Left colon (tissue), 2 donors: Measurements from ENCODE around the gene TRIM14. TPM values are rescaled to one million over a fixed set of nuclear protein-coding genes. Genes with fewer than 3 reads are reported as not detected.
A peak's percentile ranks its signal among the peaks of the same experiment; 100 is the strongest.

Experiments used
- ATAC-seq: fragments of 200-7000 bp; cut with Tn5 transposase; one replicate; pipeline ENCODE4 v1.9.1; 2020; ENCODE audit warnings: mild to moderate bottlenecking, moderate library complexity
- DNase-seq, 2 donors: peaks; one replicate each; pipeline ENCODE4 v3.0.0-alpha.2; 2020
- intact Hi-C, 2 donors: fragments of 100-400 bp; cut with DNase I in 1 of 2; cut with micrococcal nuclease in 1 of 2; formaldehyde crosslinking; loops; one replicate each; pipeline versions ENCODE4 v1.11.2 to v1.14.0; 2022; cut with DNase I, micrococcal nuclease
- total RNA-seq, 2 donors: library from RNA; stranded (reverse); fragmentation: NEBNext Ultra II Directional; extraction: Animal tissue kit (Norgen Biotek cat#: 25700); gene quantifications; one replicate each; pipeline ENCODE4 v1.2.1, GENCODE V29; 2021
- donor health status: DM: no; HTN: no; CAD: no.
- donor health status: DM: yes; HTN: yes; CAD: no.

Gene TRIM14
- total RNA-seq, 2 donors from 2014 or later, result 46.3 to 55.6 TPM

DNA sequence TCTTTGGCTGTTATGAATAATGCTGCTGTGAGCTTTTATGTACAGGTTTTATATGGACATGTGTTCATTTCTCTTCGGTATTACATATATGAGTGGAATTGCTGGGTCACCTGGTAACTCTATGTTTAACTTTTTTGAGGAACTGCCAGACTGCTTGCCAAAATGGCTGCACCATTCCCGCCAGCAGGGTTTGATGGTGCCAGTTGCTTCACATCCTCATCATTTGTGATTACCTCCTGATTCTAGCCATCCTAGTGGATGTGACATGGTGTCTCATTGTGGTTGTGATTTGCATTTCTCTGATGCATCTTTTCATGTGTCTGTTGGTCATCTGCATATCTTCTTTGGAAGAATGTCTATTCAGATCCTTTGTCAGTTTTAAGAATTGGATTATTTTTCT is 51.8 kb downstream of the TRIM14 start:
- ATAC-seq (peak; percentile 8), DNase-seq (no peak)
- intact Hi-C loops, result no loop called here

DNA sequence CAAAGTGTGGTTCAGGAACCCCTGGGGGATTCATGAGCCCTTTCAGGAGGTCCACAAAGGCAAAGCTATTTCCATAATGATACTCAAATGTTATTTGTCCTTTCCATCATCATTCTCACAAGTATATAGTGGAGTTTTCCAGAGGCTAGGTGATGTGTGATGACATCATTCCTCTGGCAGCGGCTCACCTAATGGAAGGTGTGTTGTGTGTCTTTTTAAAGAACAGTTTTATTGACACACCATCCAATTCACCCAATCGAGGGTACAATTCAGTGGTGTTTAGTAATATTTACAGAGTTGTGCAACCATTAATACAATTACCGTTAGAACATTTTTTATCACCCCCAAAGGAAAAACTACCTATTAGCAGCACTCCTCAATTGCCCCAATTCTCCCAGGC is 52.8 kb downstream of the TRIM14 start:
- no peak for ATAC-seq
- intact Hi-C loops, result no loop called here
- DNase-seq, result no peak

DNA sequence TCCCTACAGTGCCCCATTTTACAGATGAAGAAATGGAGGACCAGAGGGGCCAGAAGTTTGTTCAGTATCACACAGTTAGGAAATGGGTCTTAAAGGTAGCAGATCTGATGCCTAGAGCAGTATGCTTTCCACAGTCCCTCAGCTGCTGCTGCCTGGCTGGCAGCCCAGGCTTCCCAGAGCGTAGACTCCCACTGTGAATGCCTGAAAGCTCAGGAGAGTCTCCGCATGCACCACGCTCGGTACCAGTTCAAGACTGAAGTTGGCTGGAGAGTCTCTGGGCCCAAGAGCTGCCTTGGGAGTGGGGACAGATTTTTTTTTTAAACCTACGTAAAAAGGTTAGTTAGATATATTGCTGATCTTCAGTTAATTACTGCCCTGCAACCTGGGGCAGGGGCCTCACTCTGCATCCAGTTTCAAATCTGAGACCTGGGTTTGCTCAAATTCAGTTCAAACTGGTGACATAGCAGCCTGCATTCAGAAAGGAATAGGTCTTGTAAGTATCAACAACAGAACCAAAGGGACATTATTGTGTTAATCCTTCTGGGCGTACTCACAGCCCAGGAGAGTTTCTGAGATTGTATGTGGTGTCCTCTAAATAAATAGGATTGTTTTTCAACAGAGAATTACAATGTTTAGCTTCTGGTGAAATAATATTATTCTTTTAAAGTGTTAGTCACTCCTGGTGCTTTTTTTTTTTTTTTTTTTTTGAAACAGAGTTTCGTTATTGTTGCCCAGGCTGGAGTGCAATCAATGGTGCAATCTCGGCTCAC is 54.2 kb downstream of the TRIM14 start:
- no peak for ATAC-seq
- DNase-seq, result no peak
- intact Hi-C loops, result no loop called here

DNA sequence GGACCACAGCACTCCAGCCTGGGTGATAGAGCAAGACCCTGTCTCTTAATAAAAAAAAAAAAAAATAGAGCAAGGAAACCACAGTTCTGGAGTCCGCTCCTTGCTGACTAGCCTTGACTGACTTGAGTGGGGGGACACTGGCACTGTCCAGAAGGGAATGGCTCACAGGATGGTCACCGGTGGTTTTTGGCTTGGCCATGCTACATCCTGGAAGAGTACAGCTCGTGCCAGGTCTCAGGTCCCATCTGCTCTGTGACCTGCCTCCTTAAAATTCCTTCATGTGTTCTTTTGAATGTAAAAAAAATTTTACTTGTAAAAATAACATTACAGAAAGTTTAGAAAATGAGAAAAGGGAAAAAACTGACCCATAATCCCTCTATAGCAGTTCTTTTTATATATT is 56.9 kb downstream of the TRIM14 start:
- ATAC-seq (no peak), DNase-seq (no peak)
- intact Hi-C loops, result no loop called here

DNA sequence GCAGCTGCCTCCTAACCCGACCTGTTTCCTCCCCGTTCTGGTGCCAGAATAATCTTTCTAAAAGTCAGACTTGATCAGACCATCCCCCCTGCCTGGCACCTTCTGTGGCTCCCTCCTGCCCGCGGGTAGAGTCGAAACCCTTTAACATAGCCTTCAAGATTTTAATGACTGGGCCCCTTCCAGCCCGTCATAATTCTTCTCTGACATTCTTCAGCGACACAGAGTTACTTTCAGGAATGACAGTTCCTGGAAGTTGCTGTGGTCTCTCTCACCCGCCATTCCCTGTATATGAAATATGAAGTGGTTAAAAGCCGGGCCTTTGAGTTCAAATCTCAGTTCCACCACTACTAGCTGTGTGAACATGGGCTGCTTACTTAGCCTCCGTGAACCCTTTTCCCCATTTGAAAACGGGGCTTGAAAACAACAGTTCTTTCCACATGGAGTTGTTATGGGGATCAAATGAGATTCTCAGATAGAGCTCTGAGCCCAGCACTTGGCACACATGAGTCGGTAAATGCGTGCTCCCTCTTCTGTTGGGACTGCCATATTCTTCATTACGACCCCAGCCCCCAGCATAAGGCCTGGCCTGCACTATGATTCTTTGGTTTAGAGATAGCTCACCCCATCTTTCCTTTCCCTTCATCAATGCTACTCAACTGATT is 61.8 kb downstream of the TRIM14 start:
- DNase-seq (no peak), ATAC-seq (peak; percentile 1)
- intact Hi-C loops, result no loop called here

DNA sequence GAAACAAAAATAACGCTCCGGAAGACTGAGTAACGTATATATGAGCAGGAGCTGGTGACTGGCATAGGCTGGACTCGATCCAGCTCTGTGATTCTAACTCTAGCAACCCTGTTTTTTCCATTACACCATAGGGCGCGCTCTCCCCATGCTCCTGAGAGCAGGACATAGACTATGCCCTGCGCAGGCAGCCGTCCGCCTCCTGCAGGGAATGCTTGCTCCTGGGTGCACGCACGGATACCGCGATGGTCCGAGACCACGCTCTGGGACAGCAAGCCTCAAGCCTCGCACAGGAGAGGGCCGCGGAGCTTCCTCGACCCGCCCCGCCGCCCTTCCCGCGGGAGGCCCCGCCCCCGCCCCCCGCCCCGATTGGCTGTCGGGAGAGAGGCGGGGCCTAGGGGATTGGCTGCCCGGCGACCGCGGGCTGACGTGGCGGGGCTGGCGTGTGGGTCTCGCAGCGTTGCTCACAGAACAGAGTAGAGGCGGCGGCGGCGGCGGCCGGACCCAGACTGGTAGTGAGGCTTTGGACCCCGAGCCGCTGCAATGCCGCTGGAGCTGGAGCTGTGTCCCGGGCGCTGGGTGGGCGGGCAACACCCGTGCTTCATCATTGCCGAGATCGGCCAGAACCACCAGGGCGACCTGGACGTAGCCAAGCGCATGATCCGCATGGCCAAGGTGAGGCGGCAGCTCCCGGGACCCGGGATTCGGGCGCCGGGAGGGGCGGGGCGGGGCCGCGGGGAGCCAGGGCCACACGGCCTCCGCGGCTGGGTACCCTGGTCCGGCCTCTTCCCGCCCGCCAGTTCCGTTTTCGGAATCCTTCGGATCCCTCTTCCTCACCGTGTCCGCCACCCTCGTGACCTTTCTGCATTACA is 62.5 kb downstream of the TRIM14 start, which contains the start of gene NANS:
NANS (plus strand) TSS at position 464 of the 869 bp plus-strand sequence; CDS start at position 541, 77 bp downstream.
- intact Hi-C loops, result no loop called here
- ATAC-seq, result peak; percentile 90
- peak; percentile 96 to 97 for DNase-seq

DNA sequence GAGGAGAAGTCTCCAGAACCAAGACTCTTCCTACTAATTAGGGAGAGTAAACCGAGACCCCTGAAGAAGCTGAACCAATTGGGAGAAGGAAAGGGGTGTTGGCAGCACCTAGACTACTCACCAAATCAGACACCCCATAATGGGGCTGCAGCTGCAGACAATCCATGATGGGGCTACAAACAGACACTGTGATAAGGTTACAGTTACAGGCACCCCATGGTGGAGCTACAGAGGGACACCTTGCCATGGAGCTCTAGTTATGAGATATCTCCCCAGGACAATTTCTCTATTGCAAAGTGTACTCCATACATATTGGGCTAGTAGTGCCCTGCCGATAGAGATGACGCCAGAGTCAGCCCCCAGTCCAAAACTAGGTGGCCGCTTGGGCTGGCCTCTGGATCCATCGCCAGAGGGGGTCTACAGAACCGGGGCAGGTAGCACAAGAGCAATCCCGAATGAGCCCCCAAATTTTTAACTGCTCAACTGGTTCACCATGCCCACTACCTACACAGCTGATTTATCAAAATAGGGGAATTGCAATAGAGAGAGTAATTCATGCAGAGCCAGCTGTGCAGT is 64.6 kb downstream of the TRIM14 start:
- no peak for DNase-seq
- intact Hi-C loops, result no loop called here

DNA sequence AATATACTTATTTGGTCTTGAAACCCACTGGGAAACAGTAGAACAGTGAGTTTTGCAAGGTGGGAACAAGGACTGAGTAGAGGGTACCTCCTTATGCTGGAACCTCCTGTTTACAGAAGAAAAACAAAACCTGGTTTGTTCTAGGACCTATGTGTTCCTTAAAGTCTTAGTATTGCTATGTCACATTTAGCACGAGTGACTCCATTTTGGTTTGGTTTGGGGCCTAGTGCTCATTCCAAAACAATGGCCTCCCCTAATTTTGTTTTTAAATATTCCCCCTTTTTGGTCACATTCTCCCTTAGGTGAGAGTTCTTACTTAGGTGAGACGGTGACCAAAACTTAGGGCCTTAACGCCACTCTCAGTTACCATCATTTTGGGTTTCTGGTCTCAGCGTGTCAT is 68.7 kb downstream of the TRIM14 start:
- no peak for ATAC-seq
- no peak for DNase-seq
- intact Hi-C loops, result no loop called here

More for the DNA sequence above, 64.6 kb downstream of the TRIM14 start:
- ATAC-seq, result no peak

DNA sequence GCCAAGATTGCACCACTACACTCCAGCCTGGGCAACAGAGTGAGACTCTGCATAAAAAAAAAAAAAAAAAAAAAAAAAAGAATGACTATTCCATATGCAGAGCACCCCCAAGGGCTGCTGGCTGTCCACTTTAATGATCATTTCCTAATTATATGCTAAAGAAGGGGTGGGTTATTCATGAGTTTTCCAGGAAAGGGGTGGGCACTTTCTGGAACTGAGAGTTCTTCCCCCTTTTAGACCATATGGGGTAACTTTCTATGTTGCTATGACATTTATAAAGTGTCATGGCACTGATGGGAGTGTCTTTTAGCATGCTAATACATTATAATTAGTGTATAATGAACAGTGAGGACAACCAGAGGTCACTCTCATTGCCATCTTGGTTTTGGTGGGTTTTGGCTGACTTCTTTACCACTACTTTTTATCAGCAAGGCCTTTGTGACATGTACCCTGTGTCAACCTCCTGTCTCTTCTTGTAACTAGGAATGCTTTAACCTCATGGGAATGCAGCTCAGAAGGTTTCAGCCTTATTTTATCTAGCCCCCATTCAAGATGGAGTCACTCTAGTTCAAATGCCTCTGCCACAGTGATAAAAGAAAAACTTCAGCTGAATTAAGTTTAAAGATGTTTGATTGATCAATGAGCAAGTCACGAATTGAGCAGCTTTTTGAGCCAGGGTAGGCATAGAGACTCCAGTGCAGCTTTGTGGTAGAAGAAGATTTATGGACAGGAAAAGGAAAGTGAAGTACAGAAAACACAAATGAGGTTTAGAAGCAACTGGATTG is 69.5 kb downstream of the TRIM14 start:
- no peak for ATAC-seq
- DNase-seq, result no peak
- intact Hi-C loops, result no loop called here

DNA sequence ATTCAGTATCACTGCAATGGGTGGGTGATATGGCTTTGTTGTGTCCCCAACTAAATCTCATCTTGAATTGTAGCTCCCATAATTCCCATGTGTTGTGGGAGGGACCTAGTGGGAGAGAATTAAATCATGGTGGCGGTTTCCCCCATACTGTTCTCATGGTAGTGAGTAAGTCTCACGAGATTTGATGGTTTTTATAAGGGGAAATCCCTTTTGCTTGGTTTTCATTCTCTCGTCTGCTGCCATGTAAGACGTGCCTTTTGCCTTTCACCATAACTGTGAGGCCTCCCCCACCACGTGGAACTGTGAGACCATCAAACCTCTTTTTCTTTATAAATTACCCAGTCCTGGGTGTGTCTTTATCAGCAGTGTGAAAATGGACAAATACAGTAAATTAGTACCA is 72.0 kb downstream of the TRIM14 start:
- no peak for ATAC-seq
- intact Hi-C loops, result no loop called here
- no peak for DNase-seq

DNA sequence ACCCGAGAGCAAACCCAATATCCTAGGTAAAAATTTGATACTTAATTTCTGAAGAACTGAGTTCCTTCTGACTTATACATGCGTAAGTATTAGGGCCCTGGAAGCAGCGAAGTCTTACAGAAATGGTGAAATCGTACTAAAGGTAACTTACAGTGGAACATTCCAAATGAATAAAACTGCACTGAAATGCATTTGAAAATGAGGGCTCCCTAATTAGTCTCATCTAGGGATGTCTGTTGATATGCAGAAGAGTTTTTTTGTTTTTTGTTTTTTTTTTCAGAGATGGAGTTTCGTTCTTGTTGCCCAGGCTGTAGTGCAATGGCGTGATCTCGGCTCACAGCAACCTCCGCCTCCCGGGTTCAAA is 72.9 kb downstream of the TRIM14 start:
- DNase-seq (no peak), ATAC-seq (no peak)
- intact Hi-C loops, result no loop called here

DNA sequence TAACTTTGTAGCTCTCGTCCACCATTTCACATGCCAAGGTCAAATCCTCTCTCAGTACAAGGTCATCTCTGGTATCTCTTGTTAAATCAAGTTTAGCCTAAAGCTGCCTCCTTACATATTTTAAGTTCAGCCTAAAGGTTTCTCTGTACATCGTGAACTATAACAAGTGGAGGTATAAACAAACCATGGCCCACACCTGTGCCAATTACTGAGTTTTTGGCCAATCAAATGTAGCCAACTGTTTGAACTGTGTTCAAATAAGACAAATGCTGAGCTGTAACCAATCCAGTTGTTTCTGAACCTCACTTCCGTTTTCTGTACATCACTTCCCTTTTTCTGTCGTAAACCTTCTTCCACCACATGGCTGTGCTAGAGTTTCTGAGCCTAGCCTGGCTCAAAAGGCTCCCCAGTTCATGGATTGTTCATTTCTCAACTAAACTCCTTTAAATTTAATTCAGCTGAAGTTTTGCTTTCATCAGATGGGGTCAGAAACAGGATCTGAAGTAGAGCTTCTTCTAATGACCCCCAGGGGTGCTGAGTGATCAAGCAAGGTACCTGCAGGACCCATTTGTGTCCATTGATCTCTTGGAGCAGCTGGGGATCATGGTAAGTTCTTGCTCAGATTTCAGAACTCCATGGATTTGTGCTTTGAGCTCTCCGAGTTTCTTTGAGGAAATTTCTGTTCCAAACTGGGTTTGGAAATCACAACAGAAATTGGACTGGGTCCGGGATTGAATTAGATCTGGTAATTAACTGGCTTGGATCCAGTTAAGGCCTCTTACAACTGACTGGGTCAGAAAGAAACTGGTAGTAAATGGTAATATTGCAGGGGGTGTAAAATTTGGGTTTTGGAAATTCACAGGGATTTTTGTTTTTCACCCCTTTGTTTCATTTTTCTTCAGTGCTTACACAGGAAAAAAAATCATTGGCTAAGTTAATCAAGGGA is 73.5 kb downstream of the TRIM14 start:
- intact Hi-C loops, result no loop called here
- ATAC-seq (peak; percentile 28), DNase-seq (no peak)

DNA sequence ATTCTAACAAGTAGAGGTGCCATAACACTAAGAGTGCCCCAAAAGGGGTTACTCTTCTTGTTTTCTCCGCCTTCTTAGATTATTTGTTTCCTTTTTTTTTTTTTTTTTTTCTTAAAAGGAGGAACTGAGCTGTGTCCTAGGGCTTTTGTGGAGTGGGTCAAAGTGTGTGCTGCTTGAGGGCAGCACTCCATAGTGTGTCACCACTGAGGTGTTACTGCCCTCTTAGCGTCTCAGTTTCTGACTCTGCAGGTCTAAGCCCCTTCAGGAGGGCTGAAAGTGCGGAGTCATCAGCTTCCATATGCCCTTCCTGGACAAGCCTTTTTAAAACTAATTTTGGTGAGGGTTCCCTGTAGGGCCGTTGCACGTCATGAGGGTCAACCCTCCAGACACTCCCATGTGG is 75.1 kb downstream of the TRIM14 start:
- DNase-seq (no peak), ATAC-seq (no peak)
- intact Hi-C loops, result no loop called here

DNA sequence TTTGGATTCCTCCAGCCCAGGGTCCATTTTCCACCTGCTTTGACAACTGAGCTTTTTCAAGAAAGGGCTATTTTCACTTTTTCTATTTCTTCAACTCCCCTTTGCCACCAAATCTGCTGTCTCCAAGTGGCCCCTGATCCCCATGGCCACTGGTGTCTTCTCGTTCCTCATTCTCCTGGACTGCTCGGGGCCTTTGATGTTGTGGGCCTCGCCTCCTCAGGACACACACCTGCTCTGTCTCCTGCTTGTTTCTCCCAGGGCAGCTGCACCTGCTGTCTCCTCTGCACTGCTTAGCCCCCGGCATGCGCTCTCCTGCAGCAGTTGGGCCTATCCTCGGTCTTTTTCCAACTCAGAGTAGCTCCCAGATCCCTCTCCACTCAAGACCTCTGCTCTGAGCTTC is 78.8 kb downstream of the TRIM14 start:
- intact Hi-C loops, result no loop called here
- DNase-seq, result no peak
- peak; percentile 58 for ATAC-seq

DNA sequence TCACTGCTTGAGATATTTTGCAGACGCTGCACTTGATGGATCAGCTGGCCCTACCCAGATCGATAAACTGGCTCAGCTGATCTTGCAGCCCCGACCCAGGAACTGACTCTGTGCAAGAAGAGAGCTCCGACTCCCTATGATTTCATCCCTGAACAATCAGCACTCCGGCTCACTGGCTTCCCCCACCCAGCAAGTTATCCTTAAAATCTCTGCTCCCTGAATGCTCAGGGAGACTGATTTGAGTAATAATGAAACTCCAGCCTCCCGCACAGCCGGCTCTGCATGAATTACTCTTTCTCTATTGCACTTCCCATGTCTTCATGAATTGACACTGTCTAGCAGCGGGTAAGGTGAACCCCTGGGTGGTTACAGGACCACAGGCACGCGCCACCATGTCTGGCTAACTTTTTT is 79.4 kb downstream of the TRIM14 start:
- intact Hi-C loops, result loop anchor here in 1 of 2 donors (10.0 kb wide), 1 partner anchor 115 kb away; the partner anchor contains the start of gene TRMO
- ATAC-seq (no peak), DNase-seq (no peak)

DNA sequence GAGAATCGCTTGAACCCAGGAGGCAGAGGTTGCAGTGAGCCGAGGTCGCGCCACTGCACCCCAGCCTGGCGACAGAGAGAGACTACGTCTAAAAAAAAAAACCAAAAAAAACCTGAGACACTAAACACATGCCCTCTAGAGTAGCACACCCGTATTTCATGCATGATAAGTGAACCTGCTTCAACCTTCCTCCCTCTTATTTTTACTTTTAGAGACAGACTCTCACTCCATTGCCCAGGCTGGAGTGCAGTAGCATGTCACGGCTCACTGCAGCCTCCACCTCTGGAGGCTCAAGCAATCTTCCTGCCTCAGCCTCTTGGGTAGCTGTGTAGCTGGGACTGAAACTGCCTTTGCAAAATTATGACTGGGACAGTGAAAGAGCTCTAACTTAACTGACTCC is 80.1 kb downstream of the TRIM14 start:
- peak; percentile 26 for ATAC-seq
- no peak for DNase-seq
- intact Hi-C loops, result loop anchor here in 1 of 2 donors (10.0 kb wide), 1 partner anchor 114 kb away; the partner anchor contains the start of gene TRMO

DNA sequence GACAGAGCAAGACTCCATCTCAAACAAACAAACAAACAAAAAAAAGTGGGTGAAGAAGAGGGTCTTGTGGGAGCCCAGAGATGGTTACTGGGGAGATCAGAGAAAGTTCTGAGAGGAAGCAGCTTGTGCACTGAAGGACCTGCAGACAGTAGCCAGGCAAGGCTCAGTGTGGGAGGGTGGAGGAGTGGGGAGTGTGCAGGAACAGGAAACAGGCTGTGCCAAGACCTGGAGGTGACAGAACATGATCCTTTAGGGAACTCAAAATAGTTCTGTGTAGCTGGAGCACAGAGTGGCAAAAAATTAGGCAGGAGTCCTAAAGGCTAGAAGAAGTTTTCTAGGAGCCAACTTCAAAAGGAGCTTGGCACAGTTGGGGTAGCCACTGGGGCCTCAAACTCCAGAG is 81.7 kb downstream of the TRIM14 start:
- peak in 1 of 2 donors; percentile 49 for DNase-seq
- intact Hi-C loops, result loop anchor here in 1 of 2 donors (10.0 kb wide), 1 partner anchor 113 kb away; the partner anchor contains the start of gene TRMO
- peak; percentile 86 for ATAC-seq
